K562 (cell line): Measurements from ENCODE around the gene TARS3. TPM values are rescaled to one million over a fixed set of nuclear protein-coding genes. Genes with fewer than 3 reads are reported as not detected.

Source experiments
- ATAC-seq: fragments of 200-7000 bp; cut with Tn5 transposase; 3 replicates; pipeline ENCODE4 v1.9.1; 2020; ENCODE audit warnings: moderate library complexity
- BruUV-seq: library from RNA; stranded (reverse); fragments of 400-500 nt; replicated peaks from 2 replicates; lab custom pipeline; 2021; lab: Mats Ljungman, UMichigan
- CTCF ChIA-PET: fragments of 300-600 bp; formaldehyde crosslinking; extraction: SDS; loops from one replicate; lab custom pipeline; 2021; ENCODE audit warnings: low intra/inter-chr PET ratio; lab: Yijun Ruan, JAX
- POLR2A ChIA-PET: fragments of 300-600, 350-650 bp; sonication (Branson Sonifier 250); formaldehyde crosslinking; extraction: SDS; loops from one replicate; lab custom pipeline; 2021; ENCODE audit warnings: antibody characterized with exemption, inconsistent platforms; lab: Yijun Ruan, JAX
- DNase-seq, 4 experiments: peaks; one replicate each; pipeline versions ENCODE4 v3.0.0 to v3.0.0-alpha.2; 2011 to 2018; ENCODE audit warnings: low spot score in 3 of 4, mixed read lengths in 3 of 4; ENCODE audit errors: extremely low read depth in 1 of 4
- FAIRE-seq: peaks from 2 replicates; lab custom pipeline; 2011; peaks lifted over from hg19 to GRCh38; lab: Jason Lieb, UNC
- H2AFZ ChIP-seq: 2 replicates; pipeline ENCODE4 v1.6.0; 2011; ENCODE audit warnings: low read depth, low read length, control low read depth, inconsistent platforms
- H3K27ac ChIP-seq: fragments of 200-600 bp; 3 replicates; pipeline ENCODE4 v1.8.0; 2011; ENCODE audit warnings: low read depth, mild to moderate bottlenecking, control low read depth, inconsistent platforms, low read length, moderate library complexity, mixed read lengths; ENCODE audit errors: extremely low read depth
- H3K27me3 ChIP-seq, 2 experiments: fragments of 300-600 bp in 1 of 2; 2 replicates in 1 of 2; 3 replicates in 1 of 2; pipeline versions ENCODE4 v1.6.0 to v1.8.0; 2011; ENCODE audit warnings: inconsistent platforms in 2 of 2, low read length in 2 of 2, mild to moderate bottlenecking in 1 of 2, mixed read lengths in 1 of 2, moderate library complexity in 1 of 2; ENCODE audit not compliant: control insufficient read depth in 2 of 2, insufficient read depth in 2 of 2
- H3K36me3 ChIP-seq: fragments of 300-600 bp; 3 replicates; pipeline ENCODE4 v1.8.0; 2011; ENCODE audit warnings: mild to moderate bottlenecking, low read length, inconsistent platforms; ENCODE audit not compliant: control insufficient read depth, insufficient read depth
- H3K4me1 ChIP-seq, 2 experiments: fragments of 200-600 bp in 1 of 2; replicated peaks in 1 of 2; 2 replicates in 1 of 2; 3 replicates in 1 of 2; pipeline versions ENCODE4 v1.5.1 to v1.8.0; 2011; ENCODE audit warnings: inconsistent platforms in 2 of 2, low read length in 2 of 2, mild to moderate bottlenecking in 1 of 2, mixed read lengths in 1 of 2, moderate library complexity in 1 of 2; ENCODE audit not compliant: control insufficient read depth in 2 of 2, insufficient read depth in 2 of 2
- H3K4me2 ChIP-seq: 2 replicates; pipeline ENCODE4 v1.6.1; 2011; ENCODE audit warnings: low read length, control low read depth, inconsistent platforms, mixed read lengths; ENCODE audit not compliant: insufficient read depth
- H3K4me3 ChIP-seq: fragments of 200-600 bp; sonication (generic), shearing (Covaris generic); 2 replicates; pipeline ENCODE4 v1.5.1; 2016; ENCODE audit warnings: control low read depth, inconsistent platforms
- H3K79me2 ChIP-seq: fragments of 200-600 bp; 3 replicates; pipeline ENCODE4 v1.8.0; 2011; ENCODE audit warnings: low read length, inconsistent platforms; ENCODE audit not compliant: control insufficient read depth, insufficient read depth
- H3K9ac ChIP-seq, 2 experiments: 2 replicates each; pipeline versions ENCODE4 v1.6.0 to v1.6.1; 2011; ENCODE audit warnings: low read depth in 2 of 2, low read length in 2 of 2, control low read depth in 1 of 2, inconsistent platforms in 1 of 2, mild to moderate bottlenecking in 1 of 2, mixed read lengths in 1 of 2; ENCODE audit not compliant: insufficient read depth in 1 of 2
- H3K9me1 ChIP-seq: one replicate; pipeline ENCODE4 v1.6.0; 2011; ENCODE audit warnings: inconsistent platforms, mild to moderate bottlenecking, low read length, moderate library complexity; ENCODE audit not compliant: control insufficient read depth, insufficient read depth
- H3K9me3 ChIP-seq: replicated peaks from 2 replicates; pipeline ENCODE4 v1.5.1; 2011; ENCODE audit warnings: low read depth, low read length, inconsistent platforms; ENCODE audit not compliant: control insufficient read depth, insufficient read depth
- H4K20me1 ChIP-seq: replicated peaks from 2 replicates; pipeline ENCODE4 v1.6.1; 2011; ENCODE audit warnings: low read length, inconsistent platforms, mixed read lengths; ENCODE audit not compliant: control insufficient read depth, insufficient read depth
- BRD9 ChIP-seq: fragments of 450-650 bp; IDR thresholded peaks from 2 replicates; pipeline ENCODE4 v1.6.1; 2018; ENCODE audit warnings: low read depth; ENCODE audit not compliant: partially characterized antibody
- E2F6 ChIP-seq, 2 experiments: IDR thresholded peaks; 2 replicates each; pipeline ENCODE4 v1.6.1; 2011; ENCODE audit warnings: borderline replicate concordance in 1 of 2, control low read depth in 1 of 2, low read depth in 1 of 2, low read length in 1 of 2, mild to moderate bottlenecking in 1 of 2, mixed read lengths in 1 of 2, moderate library complexity in 1 of 2; ENCODE audit not compliant: insufficient read depth in 1 of 2, insufficient read length in 1 of 2, poor library complexity in 1 of 2, severe bottlenecking in 1 of 2; ENCODE audit errors: extremely low read depth in 1 of 2
- E2F8 ChIP-seq: fragments of 450-650 bp; IDR thresholded peaks from 2 replicates; pipeline ENCODE4 v1.7.1; 2018; ENCODE audit warnings: mild to moderate bottlenecking, low read depth; ENCODE audit not compliant: partially characterized antibody
- GABPB2 ChIP-seq: fragments of 250-450 bp; sonication (Bioruptor Pico); conservative IDR thresholded peaks from 2 replicates; pipeline ENCODE4 v1.5.1; 2021; ENCODE audit warnings: mild to moderate bottlenecking
- KLF1 ChIP-seq: fragments of 450-650 bp; IDR thresholded peaks from 2 replicates; pipeline ENCODE4 v1.6.1; 2016; ENCODE audit warnings: missing genetic modification characterization, missing compliant biosample characterization
- LEF1 ChIP-seq: fragments of 450-650 bp; IDR thresholded peaks from 2 replicates; pipeline ENCODE4 v1.6.1; 2016; ENCODE audit warnings: mild to moderate bottlenecking
- MEF2D ChIP-seq: conservative IDR thresholded peaks from 2 replicates; pipeline ENCODE4 v1.6.1; 2016; ENCODE audit warnings: low read depth, missing genetic modification characterization, missing compliant biosample characterization
- NRF1 ChIP-seq, 2 experiments: fragments of 450-650 bp; IDR thresholded peaks in 1 of 2; conservative IDR thresholded peaks in 1 of 2; 2 replicates each; pipeline ENCODE4 v1.6.1; 2014; ENCODE audit warnings: mild to moderate bottlenecking in 2 of 2
- SPI1 ChIP-seq: IDR thresholded peaks from 2 replicates; pipeline ENCODE4 v1.6.1; 2011; ENCODE audit warnings: low read depth, low read length, control low read depth, borderline replicate concordance
- TRIM24 ChIP-seq, 2 experiments: fragments of 450-650 bp; IDR thresholded peaks; 2 replicates each; pipeline ENCODE4 v1.6.1; 2016
- ZNF445 ChIP-seq: fragments of 250-450 bp; sonication (Bioruptor Pico); IDR thresholded peaks from 2 replicates; pipeline ENCODE4 v1.4.0; 2020; ENCODE audit warnings: low read depth, mild to moderate bottlenecking, moderate library complexity
- WGBS: fragments of 100-300 bp; shearing (Covaris generic); methylation state at CpG from one replicate; pipeline ENCODE4 v1.1.6; 2016; ENCODE audit warnings: low coverage, mixed read lengths; ENCODE audit not compliant: insufficient coverage; ENCODE audit errors: missing lambda C conversion rate; 5-methylcytosine and 5-hydroxymethylcytosine counted together
- in situ Hi-C: fragments of 300-500 bp; cut with MboI; formaldehyde crosslinking; loops from 4 replicates; pipeline ENCODE4 v1.15.0; 2018; ENCODE audit warnings: inconsistent platforms, mixed read lengths
- intact Hi-C: fragments of 100-400 bp; cut with micrococcal nuclease; formaldehyde crosslinking; loops from 2 replicates; pipeline ENCODE4 v1.14.2; 2022
- polyA plus RNA-seq, 8 experiments: library from polyadenylated mRNA; depleted of rRNA in 4 of 8; stranded (reverse) in 5 of 8; unstranded in 3 of 8; fragments of >200 nt; fragmentation: Nextera tagmentation in 2 of 8; fragmentation: Illumina TruSeq in 1 of 8; extraction: Ambion mirVana in 2 of 8; extraction: Trizol in 1 of 8; gene quantifications; 2 replicates each; pipeline versions ENCODE4 v1.2.1 to v1.2.3, GENCODE V29; 2011 to 2014; ENCODE audit warnings: inconsistent platforms in 1 of 8, missing spikeins in 1 of 8
- total RNA-seq, 7 experiments: library from RNA; depleted of rRNA in 6 of 7; stranded (reverse); fragments of >200 nt in 6 of 7; fragmentation: Illumina TruSeq in 2 of 7; extraction: Trizol in 2 of 7; gene quantifications; 2 replicates each; pipeline versions ENCODE4 v1.2.1 to v1.2.3, GENCODE V29; 2011 to 2021; ENCODE audit warnings: low replicate concordance in 1 of 7
- TF ChIP-seq, protein P1 (sequence below): conservative IDR thresholded peaks from 2 replicates; pipeline ENCODE4 v1.6.1; 2011; ENCODE audit warnings: low read depth, mild to moderate bottlenecking, low read length; ENCODE audit not compliant: control insufficient read depth

TARS3 gene
- total and polyA plus RNA-seq, 9 of the 15 experiments (the other 6 are each of a cell fraction or from before 2014, with no cell fraction given), result 2.1 to 14.7 (median 9.8) TPM

GRCh38 chr15:101625184-101625583 is 99.1 kb downstream of the TARS3 start:
- H3K36me3 ChIP-seq, result no peaks in the 10 kb centered on the region
- no peak overlapping the region for H3K4me3 ChIP-seq
- POLR2A ChIA-PET, result no interaction called here
- no peaks in the 10 kb centered on the region for H3K79me2 ChIP-seq
- H3K9me3 ChIP-seq, result peaks cover 10% of the 10 kb centered on the region
- no peak overlapping the region for H2AFZ ChIP-seq
- in situ Hi-C loops, result no loop called here
- FAIRE-seq, result no peak
- no peaks in the 10 kb centered on the region for H3K9me1 ChIP-seq
- H3K4me2 ChIP-seq, result no peak overlapping the region
- CTCF ChIA-PET, result no interaction called here
- H3K9ac ChIP-seq, result no peak overlapping the region
- no peak overlapping the region for H3K27ac ChIP-seq
- H3K4me1 ChIP-seq, result no peaks in the 10 kb centered on the region; a peak in 1 of 5 replicates
- ATAC-seq, result no peak
- no peak for DNase-seq
- H4K20me1 ChIP-seq, result no peaks in the 10 kb centered on the region
- no peaks in the 10 kb centered on the region for H3K27me3 ChIP-seq
- no TSS peak for BruUV-seq
- WGBS, result 54% methylated on average over 1 of the region's 1 CpG
- intact Hi-C loops, result no loop called here
- no peak for TF ChIP-seq KLF1 (tag)
- no peak for TF ChIP-seq SPI1
- no peak for TF ChIP-seq LEF1
- TF ChIP-seq MEF2D (tag), result no peak
- TF ChIP-seq NRF1 (conservative IDR thresholded peaks at IDR 0.05 in 1 of 2, IDR thresholded peaks at IDR 0.05 in 1 of 2), result no peak
- TF ChIP-seq TRIM24 (IDR thresholded peaks at IDR 0.05), result no peak
- TF ChIP-seq, protein P1, sequence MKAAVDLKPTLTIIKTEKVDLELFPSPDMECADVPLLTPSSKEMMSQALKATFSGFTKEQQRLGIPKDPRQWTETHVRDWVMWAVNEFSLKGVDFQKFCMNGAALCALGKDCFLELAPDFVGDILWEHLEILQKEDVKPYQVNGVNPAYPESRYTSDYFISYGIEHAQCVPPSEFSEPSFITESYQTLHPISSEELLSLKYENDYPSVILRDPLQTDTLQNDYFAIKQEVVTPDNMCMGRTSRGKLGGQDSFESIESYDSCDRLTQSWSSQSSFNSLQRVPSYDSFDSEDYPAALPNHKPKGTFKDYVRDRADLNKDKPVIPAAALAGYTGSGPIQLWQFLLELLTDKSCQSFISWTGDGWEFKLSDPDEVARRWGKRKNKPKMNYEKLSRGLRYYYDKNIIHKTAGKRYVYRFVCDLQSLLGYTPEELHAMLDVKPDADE, result no peak
- TF ChIP-seq GABPB2 (CRISPR knock-in tag), result no peak
- no peak for TF ChIP-seq E2F6 (IDR thresholded peaks at IDR 0.05; ENCODE audit: borderline replicate concordance in 1 of 2, extremely low read depth in 1 of 2, insufficient read depth in 1 of 2, insufficient read length in 1 of 2, low read depth in 1 of 2, low read length in 1 of 2, poor library complexity in 1 of 2, severe bottlenecking in 1 of 2)
- TF ChIP-seq ZNF445 (CRISPR knock-in tag), result no peak
- no peak for TF ChIP-seq BRD9
- TF ChIP-seq E2F8, result no peak
